Adrenal gland (tissue), 12 donors: ENCODE results near the gene SHC1. TPM values are rescaled to one million over a fixed set of nuclear protein-coding genes. Genes with fewer than 3 reads are reported as not detected.

Experiments
- DNase-seq, 7 donors: peaks; one replicate each; pipeline ENCODE4 v3.0.0-alpha.2; 2019 to 2020
- H3K27ac ChIP-seq, 5 donors: fragments of 200-600 bp; sonication (generic) in 4 of 5; 1 replicate in 3 of 5; 2 replicates in 2 of 5; pipeline versions ENCODE4 v1.5.1 to v1.8.0; 2016 to 2020; ENCODE audit warnings: mild to moderate bottlenecking in 1 of 5
- H3K27me3 ChIP-seq: fragments of 200-600 bp; 2 replicates; pipeline ENCODE4 v1.8.0; 2021
- H3K36me3 ChIP-seq, 2 donors: fragments of 200-600 bp; replicated peaks in 1 of 2; 1 replicate in 1 of 2; 2 replicates in 1 of 2; pipeline versions ENCODE4 v1.5.1 to v1.8.0; 2018 to 2022
- H3K4me1 ChIP-seq, 2 donors: fragments of 200-600 bp; replicated peaks in 1 of 2; 1 replicate in 1 of 2; 2 replicates in 1 of 2; pipeline versions ENCODE4 v1.5.1 to v1.8.0; 2018 to 2021
- H3K4me3 ChIP-seq, 4 donors: fragments of 200-600 bp; sonication (generic) in 3 of 4; one replicate each; pipeline ENCODE4 v1.5.1; 2016 to 2018
- H3K9me3 ChIP-seq, 3 donors: fragments of 200-600 bp; sonication (generic) in 1 of 3; replicated peaks in 1 of 3; 1 replicate in 2 of 3; 2 replicates in 1 of 3; pipeline versions ENCODE4 v1.5.1 to v1.8.0; 2016 to 2021
- CTCF ChIP-seq, 6 experiments: fragments of 450-650 bp in 4 of 6; fragments of 200-600 bp in 2 of 6; sonication (generic) in 1 of 6; IDR thresholded peaks; 1 replicate in 5 of 6; 2 replicates in 1 of 6; pipeline versions ENCODE4 v1.5.1 to v1.8.0; 2016 to 2021; ENCODE audit warnings: antibody characterized with exemption in 6 of 6, mild to moderate bottlenecking in 2 of 6, moderate library complexity in 1 of 6
- POLR2A ChIP-seq, 2 donors: fragments of 450-650 bp; IDR thresholded peaks; one replicate each; pipeline ENCODE4 v1.6.1; 2017; ENCODE audit warnings: antibody characterized with exemption in 2 of 2, mild to moderate bottlenecking in 2 of 2, moderate library complexity in 1 of 2
- WGBS, 4 donors: extraction: QIAGEN DNeasy Blood & Tissue Kit in 2 of 4; methylation state at CpG; one replicate each; pipeline versions ENCODE4 v1.1.5 to v1.1.7; 2013 to 2017; 5-methylcytosine and 5-hydroxymethylcytosine counted together
- intact Hi-C, 2 donors: fragments of 100-400 bp; cut with DNase I; formaldehyde crosslinking; loops; one replicate each; pipeline versions ENCODE4 v1.14.1 to v1.15.0; 2022 to 2023
- polyA plus RNA-seq, 3 donors: library from polyadenylated mRNA; stranded (reverse); fragments of 200-250 nt in 2 of 3; fragments of 350-450 nt in 1 of 3; fragmentation: Illumina TruSeq in 1 of 3; extraction: RNeasy Lipid Tissue Mini Kit (QIAGEN cat#74804) in 1 of 3; gene quantifications; one replicate each; pipeline ENCODE4 v1.2.3, GENCODE V29; 2013 to 2014
- total RNA-seq, 9 donors: library from RNA; depleted of rRNA in 4 of 9; stranded (reverse); fragments of >200 nt in 4 of 9; fragments of 120-200 nt in 1 of 9; fragmentation: NEBNext Ultra II Directional in 1 of 9; extraction: Animal tissue kit (Norgen Biotek cat#: 25700) in 1 of 9; gene quantifications; one replicate each; pipeline versions ENCODE4 v1.1.0 to v1.2.4, GENCODE V29; 2013 to 2023
- donor health status: healthy with polysubstance abuse.
- donor health status: Bipolar disorder and iron deficiency.
- donor health status: DM: yes; HTN: yes; CAD: no.
- donor health status: DM: no; HTN: no; CAD: no.
- donor health status: DM: no; HTN: no; CAD: no.
- donor health status: DM: yes; HTN: yes; CAD: no.

SHC1 gene
- total and polyA plus RNA-seq, 12 donors, result 80.3 to 260 (median 146) TPM

DNA sequence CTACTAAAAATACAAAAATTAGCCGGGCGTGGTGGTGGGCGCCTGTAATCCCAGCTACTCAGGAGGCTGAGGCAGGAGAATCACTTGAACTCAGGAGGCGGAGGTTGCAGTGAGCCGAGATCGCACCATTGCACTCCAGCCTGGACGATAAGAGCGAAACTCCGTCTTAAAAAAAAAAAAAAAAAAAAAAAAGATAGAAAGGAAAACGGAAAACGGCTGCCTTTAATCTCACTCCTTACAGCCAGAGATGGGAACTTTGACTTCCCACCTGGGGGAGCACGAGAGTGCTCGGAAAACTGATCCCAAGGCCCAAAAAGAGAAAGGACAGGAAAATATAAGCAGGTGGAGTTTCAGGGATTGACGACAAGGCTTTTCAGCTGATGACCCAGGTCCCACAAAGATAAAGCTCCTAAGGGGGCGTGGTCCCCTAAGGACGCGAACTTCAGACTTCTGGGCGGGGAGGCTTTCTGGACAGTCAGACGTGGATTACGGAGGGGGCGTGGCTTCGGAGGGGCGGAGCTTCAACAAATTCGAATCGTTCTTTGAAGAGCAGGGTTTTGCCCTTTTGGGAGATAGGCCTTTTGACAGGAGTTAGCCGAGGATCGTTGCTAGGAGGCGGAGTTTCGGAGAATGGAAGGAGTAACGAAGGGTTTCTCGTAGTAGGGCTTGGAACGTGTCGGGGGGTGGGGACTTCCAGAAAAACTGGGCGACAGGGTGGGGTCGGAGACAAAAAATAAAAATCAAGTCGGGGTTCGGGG, 3.0 kb upstream of the SHC1 start:
- Histone ChIP-seq H3K4me1 (peaks cover 39 to 57% of the 10 kb centered on the region in 2 donors), H3K27ac (peak overlapping the region; percentile 93 to 100 (median 99)), H3K9me3 (no peaks in the 10 kb centered on the region), H3K4me3 (peak overlapping the region in 3 of 4 donors; percentile 38 to 75 (median 48)), H3K27me3 (no peaks in the 10 kb centered on the region), H3K36me3 (no peaks in the 10 kb centered on the region)
- TF ChIP-seq CTCF (IDR thresholded peaks at IDR 0.05), result peak in 1 of 6 experiments; percentile 13
- TF ChIP-seq POLR2A (IDR thresholded peaks at IDR 0.05), result peak; percentile 55 to 90
- intact Hi-C loops, result no loop called here
- peak; percentile 98 to 100 (median 99) for DNase-seq
- 3 to 6% (median 3%) methylated on average over 33 to 37 of the region's 37 CpGs for WGBS, 4 donors

- Histone ChIP-seq H3K27ac (peak overlapping the region; percentile 93 to 100 (median 99)), H3K27me3 (no peaks in the 10 kb centered on the region), H3K4me1 (peaks cover 39 to 62% of the 10 kb centered on the region in 2 donors), H3K36me3 (peaks cover 0 to 7% of the 10 kb centered on the region in 2 donors), H3K9me3 (no peaks in the 10 kb centered on the region), H3K4me3 (peak overlapping the region in 1 of 4 donors; percentile 75)
- 14 to 20% (median 18%) methylated on average over 17 to 18 of the region's 18 CpGs for WGBS, 4 donors
- intact Hi-C loops, result no loop called here
- peak; percentile 75 to 94 (median 93) for DNase-seq
- TF ChIP-seq POLR2A (IDR thresholded peaks at IDR 0.05) (peak; percentile 42 to 77), CTCF (IDR thresholded peaks at IDR 0.05) (no peak)
Measured at GRCh38 chr1:154972517-154973343, 2.2 kb upstream of the SHC1 start.

GRCh38 chr1:154972213-154972516, 1.6 kb upstream of the SHC1 start:
- peak overlapping the region in 1 of 4 donors; percentile 75 for H3K4me3 ChIP-seq
- peak overlapping the region; percentile 93 to 100 (median 99) for H3K27ac ChIP-seq
- no peaks in the 10 kb centered on the region for H3K27me3 ChIP-seq
- intact Hi-C loops, result no loop called here
- no peak for DNase-seq
- TF ChIP-seq CTCF (IDR thresholded peaks at IDR 0.05) (no peak), POLR2A (IDR thresholded peaks at IDR 0.05) (no peak)
- peaks cover 39 to 62% of the 10 kb centered on the region in 2 donors for H3K4me1 ChIP-seq
- H3K9me3 ChIP-seq, result no peaks in the 10 kb centered on the region
- 54 to 74% (median 58%) methylated on average over 3 of the region's 3 CpGs for WGBS, 4 donors
- H3K36me3 ChIP-seq, result peaks cover 0 to 12% of the 10 kb centered on the region in 2 donors

GRCh38 chr1:154971341-154971998, 923 bp upstream of the SHC1 start:
- peaks cover 0 to 19% of the 10 kb centered on the region in 2 donors for H3K36me3 ChIP-seq
- H3K27me3 ChIP-seq, result no peaks in the 10 kb centered on the region
- H3K9me3 ChIP-seq, result no peaks in the 10 kb centered on the region
- 23 to 41% (median 35%) methylated on average over 9 to 10 of the region's 10 CpGs for WGBS, 4 donors
- no peak for TF ChIP-seq POLR2A (IDR thresholded peaks at IDR 0.05)
- no peak for TF ChIP-seq CTCF (IDR thresholded peaks at IDR 0.05)
- peaks cover 39 to 58% of the 10 kb centered on the region in 2 donors for H3K4me1 ChIP-seq
- H3K4me3 ChIP-seq, result peak overlapping the region in 1 of 4 donors; percentile 75
- intact Hi-C loops, result no loop called here
- H3K27ac ChIP-seq, result peak overlapping the region; percentile 93 to 100 (median 99)
- peak; percentile 54 to 89 (median 69) for DNase-seq
